HG03469 (cell line): ENCODE results near the gene RGL3.
"Not testable (repeated sequence)": the region's sequence is repeated elsewhere in the genome, so short reads cannot be mapped to it uniquely, and the experiment has no call there.

Experiments
- ATAC-seq: cut with Tn5 transposase; IDR thresholded peaks from one replicate; pipeline ENCODE4 v1.9.1; 2021; ENCODE audit warnings: mild to moderate bottlenecking, moderate library complexity, moderate number of reproducible peaks; ENCODE audit not compliant: unreplicated experiment

The RGL3 gene

DNA sequence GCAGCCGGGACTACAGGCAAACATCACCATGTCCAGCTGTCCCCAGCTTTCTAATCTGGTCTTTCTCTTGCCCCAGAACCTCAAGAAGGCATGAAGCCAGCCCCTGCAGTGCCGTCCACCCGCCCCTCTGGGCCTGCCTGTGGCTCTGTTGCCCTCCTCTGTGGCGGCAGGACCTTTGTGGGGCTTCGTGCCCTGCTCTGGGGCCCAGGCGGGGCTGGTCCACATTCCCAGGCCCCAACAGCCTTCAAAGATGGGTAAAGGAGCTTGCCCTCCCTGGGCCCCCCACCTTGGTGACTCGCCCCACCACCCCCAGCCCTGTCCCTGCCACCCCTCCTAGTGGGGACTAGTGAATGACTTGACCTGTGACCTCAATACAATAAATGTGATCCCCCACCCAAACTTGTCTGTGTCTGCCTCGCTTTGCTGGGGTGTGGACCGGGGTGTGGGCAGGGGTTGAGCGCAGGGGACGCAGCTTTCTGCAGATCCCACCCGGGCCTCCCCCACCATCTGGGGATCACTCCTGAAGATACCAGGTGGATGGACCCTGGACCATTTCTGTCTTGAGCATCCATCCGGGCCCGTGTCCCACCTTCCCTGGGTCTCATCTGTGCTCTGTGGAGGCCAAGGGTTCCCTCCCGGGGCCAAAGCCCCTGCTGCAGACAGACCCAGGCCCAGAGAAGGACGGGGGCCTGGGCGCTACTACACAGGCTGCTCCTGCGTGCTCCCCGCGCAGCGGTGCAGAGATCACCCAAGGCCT is 31.6 kb upstream of the RGL3 start:
- no peak for ATAC-seq

DNA sequence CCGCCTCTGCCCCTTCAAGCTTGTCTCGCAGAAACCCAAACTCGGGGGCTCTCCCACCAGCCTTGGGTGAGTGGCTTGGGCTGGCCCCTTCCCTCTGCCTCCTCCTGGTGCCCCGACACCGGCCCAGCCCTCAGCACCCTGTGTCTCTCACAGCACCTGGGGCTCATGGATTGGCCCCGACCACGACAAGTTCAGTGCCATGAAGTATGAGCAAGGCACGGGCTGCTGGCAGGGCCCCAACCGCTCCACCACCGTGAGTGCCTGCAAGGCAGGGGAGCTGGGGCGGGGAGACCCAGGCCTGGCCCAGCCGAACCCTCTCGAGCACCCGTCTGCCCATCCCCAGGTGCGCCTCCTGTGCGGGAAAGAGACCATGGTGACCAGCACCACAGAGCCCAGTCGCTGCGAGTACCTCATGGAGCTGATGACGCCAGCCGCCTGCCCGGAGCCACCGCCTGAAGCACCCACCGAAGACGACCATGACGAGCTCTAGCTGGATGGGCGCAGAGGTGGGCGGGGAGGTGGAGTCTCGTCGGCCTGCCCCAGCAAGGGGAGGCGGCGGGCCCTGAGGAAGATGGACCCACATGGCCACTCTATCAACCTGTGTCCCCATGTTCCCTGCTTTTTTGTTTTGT is 29.9 kb upstream of the RGL3 start:
- no peak for ATAC-seq

DNA sequence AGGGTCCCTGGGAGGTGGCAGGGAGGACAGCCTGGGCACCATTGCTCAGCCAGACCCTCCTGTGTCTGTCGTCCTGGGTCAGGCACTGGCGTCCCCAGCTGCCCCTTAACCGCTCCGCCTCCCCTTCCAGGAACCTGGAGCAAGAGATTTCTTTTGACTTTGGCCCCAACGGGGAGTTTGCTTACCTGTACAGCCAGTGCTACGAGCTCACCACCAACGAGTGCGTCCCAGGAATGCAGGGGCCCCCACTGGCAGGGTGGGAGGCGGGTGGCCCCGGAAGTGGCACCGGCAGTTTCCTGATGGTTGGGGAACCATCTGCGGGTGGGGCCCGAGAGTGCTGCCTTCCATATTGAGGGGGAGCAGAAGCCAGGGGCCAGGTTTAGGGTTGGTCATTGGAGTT is 29.3 kb upstream of the RGL3 start:
- ATAC-seq = no peak

DNA sequence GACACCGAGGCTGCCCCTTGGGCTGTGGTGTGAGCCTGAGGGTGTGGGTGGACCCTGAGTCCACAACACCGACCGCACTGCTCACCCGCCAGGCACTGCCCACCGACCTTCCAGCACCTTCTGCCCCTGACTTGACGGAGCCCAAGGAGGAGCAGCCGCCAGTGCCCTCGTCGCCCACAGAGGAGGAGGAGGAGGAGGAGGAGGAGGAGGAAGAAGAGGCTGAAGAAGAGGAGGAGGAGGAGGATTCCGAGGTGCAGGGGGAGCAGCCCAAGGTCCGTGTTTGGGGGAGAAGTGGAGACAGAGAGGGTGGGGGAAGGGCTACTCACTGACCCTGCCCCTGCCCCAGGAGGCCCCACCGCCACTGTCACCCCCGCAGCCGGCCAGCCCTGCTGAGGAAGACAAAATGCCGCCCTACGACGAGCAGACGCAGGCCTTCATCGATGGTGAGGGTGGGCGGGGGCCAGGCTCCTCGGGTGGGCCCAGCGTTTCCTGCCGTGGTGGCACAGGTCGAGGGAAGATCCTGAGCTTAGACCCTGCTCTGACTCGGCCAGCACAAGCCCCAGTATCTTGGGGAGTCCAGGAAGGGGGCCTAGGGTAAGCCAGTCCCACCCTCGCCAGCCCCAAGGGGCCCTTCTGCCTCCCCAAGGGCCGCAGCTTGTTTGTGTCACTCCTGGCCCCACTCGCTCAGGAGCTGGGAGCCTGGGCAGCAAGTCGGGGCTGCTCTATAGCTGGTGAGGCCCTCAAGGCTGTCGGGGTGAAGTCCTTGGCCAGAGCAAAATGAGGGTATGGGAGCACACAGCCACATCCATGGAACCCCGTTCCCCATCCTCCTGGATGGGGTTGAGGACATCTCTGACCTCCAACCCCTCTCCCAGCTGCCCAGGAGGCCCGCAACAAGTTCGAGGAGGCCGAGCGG is 28.5 kb upstream of the RGL3 start:
- no peak for ATAC-seq

DNA sequence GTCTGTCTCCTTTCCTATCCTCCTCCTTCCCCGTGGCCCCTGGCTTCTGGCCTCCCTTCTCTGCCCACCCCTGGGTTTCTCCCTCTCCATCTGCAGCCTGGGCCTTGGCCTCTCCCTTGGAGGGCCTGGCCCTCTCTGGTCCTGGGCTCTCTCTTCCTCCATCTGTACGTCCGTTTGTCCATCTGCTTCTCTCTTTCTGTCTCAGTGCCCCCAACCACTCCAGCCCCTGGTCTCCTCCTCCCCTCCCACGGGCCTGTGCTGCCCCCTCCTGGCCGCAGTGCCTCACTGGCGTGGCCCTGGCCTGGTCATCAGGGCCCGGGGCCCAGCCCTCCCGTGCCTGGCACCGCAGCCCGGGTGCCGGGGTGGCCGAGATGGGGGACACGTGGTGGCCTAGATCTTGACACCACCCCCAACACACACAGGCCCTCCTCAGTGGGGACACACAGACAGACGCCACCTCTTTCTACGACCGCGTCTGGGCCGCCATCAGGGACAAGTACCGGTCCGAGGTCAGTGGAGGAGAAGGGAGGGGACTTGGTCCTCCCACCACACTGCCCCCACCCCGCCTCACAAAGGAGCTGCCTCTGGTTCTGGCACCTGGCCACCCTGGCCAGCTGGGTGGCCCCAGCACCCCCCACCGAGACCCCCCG is 27.7 kb upstream of the RGL3 start:
- ATAC-seq = no peak

DNA sequence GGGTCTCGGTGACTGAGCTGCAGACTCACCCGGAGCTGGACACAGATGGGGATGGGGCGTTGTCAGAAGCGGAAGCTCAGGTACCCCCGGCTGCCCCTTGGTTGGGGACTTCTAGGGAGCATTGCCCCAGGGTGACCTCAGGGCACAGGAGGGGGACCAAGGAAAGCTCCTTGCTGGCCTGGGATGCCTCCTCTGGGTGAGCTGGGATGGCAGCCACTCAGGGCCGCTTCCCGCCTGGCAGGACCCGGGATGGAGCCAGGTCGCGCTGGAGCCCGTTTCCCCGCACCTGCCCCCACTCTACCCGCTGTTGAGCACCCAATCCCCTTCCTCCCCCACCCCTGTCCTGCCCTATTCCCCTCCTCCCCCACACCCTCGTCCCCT is 27.1 kb upstream of the RGL3 start:
- no peak for ATAC-seq

DNA sequence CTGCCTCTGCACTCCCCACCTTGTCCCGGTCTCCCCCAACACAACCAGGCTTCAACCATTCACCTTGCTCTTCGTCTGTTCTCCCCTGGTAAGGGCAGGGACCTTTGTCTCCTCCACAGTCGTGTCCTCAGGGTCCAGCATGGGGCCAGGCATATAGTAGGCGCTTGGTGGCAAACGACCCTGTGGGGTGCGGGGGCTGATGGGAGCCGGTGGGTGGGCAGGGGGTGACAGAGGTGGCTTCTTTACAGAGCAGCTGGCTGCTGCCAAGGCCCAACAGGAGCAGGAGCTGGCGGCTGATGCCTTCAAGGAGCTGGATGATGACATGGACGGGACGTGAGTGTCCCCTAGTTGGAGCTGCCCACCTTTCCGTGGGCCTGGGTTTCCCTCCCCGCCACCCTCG is 26.0 kb upstream of the RGL3 start:
- ATAC-seq = no peak

DNA sequence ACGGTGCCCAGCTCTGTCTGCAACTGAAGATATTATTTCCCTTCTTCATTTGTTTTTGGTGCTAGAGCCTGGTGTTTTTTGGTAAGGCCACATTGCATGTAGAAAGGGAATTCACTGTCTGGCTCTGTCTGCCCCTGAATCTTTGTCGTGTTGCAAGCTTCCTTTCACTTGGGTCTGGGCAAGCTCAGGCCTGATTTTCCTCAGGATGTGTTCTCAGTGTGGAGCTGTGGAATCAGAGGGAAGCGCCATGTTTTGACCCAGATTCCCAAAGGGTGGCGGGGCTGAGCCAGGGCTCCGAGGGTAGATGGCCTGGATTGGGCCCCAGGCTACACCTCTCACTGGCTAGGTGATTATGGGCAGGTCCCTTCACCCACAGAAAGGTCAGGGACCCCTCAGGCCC is 24.9 kb upstream of the RGL3 start:
- no peak for ATAC-seq

DNA sequence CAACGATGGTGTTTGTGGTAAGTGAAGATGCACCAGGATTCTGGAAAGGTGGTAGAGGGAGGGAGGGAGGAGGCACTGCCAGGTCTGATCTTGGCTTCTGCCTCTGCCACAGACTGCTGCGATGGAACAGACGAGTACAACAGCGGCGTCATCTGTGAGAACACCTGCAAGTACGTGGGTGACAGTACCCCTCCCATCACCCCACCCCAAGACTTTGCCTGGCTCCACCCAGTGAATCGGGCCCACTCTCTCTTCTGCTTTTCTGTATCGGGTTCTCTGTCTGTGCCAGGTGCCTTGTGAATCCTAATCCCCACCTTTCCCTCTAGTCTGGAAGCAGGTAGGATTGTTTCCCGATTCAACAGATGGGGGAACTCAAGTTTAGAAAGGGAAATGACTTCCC is 18.8 kb upstream of the RGL3 start:
- ATAC-seq = no peak

DNA sequence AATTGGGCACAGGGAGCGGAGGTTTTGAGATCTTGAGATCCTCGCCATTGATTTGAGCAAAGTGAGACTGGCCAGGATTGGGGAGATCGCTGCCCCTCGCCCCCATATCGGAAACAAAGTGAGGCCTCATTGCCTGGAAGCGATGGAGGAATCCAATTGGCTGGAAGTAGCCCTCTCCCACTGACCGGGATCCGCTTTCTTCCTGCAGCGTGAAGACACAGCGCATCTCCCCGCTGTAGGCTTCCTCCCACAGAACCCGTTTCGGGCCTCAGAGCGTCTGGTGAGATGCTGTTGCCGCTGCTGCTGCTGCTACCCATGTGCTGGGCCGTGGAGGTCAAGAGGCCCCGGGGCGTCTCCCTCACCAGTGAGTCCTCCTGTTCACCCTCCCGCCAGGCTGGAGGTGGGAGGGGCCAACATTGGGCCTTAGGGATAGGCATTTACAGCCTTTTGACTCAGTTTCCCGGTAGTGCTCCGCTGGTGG is 16.8 kb upstream of the RGL3 start:
- ATAC-seq = no peak

DNA sequence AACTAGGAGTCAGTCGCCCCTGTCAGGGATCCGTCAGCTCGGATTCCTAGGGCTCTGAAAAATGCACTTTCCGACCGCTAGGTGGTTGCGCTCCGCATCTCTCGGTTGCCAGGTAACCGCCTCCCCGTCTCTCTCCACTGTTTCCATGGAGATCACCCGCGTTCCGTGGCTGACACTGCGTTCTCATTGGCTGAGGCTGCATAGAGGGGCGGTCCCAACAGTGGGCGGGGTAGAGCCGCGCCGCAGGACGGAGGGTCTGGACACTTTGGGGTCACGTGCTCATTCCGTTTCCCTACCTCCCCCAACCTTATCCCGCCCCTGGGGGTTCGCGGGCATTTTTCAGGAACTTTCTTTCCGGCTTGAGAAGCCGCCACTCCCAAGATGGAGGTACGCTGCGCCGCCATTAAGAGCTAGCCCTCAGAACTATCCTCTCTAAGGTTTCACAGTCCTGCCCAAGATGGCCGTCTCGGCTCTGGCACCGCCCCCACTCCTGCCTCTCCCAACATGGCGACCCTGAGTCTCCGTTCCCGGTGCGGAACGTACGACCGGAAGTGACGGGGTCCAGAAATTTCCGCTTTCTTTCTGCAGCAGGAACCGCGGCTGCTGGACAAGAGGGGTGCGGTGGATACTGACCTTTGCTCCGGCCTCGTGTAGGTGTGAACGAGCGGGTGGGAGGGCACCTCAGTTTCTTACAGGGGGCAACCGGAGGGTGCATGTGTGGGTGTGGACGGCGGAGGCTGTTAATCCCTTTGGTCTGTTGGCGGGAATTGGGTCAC is 16.1 kb upstream of the RGL3 start, which contains the start of the genes ODAD3 and PRKCSH:
ODAD3 (minus strand) TSS at position 65 of the 776 bp plus-strand sequence. CDS start 105 bp downstream, outside the sequence.
PRKCSH (plus strand) TSS at position 579 of the 776 bp plus-strand sequence. CDS start 483 bp downstream, outside the sequence.
- ATAC-seq = peak; percentile 76

DNA sequence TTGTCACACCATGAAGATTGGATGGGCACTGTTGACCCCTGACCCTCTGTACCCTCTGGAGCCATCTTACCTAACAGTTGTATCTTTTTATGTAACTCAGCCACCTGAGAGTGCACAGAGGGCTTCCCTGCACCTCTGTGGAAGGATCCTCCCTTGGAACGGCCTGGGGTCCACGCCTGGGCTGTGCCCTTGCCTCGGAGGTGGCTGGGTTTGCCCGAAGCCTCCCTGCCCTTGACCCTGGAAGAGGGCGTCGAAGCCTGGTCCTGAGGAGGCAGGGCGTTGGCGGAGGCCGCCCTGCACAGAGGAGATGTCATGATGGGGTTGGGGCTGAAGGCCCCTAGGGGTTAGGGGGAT is 15.6 kb upstream of the RGL3 start:
- ATAC-seq = no peak

DNA sequence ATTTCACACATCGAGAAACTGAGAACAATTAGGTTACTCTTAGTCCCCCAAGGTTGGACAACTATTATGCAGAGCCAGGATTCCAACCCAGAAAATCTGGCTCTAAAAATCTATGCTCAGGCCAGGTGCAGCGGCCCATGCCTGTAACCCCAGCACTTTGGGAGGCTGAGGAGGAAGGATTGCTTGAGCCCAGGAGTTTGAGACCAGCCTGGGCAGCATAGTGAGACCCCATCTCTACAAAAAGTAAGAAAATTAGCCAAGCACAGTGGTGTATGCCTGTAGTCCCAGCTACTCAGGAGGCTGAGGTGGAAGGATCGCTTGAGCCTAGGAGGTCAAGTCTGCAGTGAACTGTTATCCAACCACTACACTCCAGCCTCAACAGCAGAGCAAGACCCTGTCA is 14.4 kb upstream of the RGL3 start:
- not testable (repeated sequence) for ATAC-seq

DNA sequence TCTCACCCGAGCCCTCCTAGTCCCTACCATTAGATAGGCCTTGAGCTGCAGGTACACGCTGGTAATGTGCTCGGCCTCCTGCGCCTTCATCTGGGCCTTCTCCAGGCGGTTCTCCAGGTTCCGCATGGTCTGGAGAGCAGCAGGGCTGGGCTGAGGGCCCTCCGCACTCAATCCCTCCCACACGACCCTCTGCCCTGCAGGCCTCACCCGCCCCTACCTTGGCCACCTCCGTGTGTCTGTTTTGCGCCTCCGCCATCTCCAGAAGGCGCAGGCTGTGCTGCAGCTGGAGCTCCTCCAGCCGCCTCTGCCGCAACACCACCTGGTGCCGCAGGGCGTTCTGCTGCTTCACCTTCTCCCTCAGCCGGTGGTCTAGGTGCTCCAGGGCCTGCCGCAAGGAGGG is 7.5 kb upstream of the RGL3 start:
- ATAC-seq = no peak

DNA sequence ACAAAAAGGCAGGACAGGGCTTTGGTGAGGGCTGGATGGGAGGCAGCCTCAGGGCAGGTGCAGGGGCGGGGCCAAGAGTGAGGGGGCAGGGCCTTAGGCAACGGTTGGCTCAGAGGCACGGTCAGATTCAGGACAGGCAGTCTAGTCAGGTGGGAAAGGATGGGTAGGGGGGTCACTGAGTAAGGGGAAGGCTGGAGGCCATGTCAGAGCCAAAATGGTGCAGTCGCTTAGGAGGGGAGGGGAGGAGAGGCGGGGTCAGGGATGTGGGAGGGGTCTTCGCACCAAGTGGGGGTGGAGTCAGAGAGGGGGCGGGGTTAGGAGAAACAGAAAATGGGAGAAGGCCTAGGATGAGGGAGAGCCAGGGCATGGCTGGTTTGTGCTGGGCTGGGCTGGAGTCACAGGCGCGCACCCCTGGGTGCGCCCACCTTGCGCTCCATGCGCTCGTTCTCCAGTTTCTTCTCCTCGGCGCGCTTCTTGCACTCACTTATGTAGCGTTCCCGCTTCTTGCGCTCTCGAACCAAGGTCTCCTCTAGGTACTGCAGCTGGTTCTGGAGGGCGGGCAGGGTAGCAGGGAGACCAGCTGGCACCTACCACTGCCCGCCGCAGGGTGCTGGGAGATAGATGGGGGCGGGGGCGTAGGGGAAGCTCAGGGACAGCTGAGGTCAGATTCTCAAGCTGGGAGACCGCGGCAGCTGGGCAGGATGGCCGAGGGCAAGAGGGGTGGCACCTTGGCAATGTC is 6.8 kb upstream of the RGL3 start:
- no peak for ATAC-seq

DNA sequence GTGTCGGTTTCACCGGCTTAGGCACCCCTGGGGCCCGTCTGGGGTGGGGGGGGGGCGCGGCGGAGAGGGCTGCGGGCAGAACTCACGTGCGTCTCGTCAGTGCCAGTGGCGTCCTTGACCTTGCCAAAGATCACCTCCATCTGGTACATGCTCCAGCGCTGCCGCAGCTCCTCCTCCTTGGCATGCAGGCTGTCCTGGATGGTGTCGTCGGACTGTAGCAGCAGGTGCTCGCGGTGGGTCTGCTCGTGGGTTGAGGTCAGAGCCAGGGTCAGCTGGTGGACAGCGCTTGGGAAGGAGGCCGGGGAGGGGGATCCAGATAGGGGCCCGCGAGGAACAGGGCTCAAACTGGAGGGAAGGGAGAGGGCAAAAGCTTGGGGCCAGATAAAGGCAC is 4.7 kb upstream of the RGL3 start:
- ATAC-seq = no peak

DNA sequence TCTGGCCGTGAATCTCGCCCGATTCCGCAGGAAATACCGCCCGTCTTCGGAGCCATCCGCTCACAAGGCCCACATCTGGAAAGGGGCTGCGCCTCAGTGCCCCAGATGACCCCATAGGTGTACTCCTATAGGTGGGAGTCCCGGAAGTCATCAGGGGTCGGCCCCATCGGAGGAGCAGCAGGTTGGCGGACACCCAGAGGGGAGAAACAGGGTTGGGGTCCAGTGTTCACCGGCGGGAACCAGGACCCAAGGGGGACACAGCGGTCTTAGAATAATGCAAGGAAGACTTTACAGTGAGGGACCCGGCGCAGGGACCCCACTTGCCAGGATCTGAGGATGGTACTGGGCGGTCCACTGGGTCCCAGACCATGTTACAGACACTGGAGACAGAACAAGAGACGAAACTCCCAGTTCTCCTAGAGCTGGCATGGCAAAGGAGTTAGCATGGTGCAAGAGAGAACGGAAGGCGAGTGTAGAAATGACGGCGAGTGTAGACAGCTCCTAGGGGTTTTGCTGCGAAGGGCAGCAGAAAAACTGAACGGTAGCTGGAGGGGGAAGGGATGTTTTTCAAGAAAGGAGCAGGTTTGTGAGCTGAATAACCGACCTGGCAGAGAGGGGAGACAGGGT is 4.2 kb upstream of the RGL3 start:
- no peak for ATAC-seq

DNA sequence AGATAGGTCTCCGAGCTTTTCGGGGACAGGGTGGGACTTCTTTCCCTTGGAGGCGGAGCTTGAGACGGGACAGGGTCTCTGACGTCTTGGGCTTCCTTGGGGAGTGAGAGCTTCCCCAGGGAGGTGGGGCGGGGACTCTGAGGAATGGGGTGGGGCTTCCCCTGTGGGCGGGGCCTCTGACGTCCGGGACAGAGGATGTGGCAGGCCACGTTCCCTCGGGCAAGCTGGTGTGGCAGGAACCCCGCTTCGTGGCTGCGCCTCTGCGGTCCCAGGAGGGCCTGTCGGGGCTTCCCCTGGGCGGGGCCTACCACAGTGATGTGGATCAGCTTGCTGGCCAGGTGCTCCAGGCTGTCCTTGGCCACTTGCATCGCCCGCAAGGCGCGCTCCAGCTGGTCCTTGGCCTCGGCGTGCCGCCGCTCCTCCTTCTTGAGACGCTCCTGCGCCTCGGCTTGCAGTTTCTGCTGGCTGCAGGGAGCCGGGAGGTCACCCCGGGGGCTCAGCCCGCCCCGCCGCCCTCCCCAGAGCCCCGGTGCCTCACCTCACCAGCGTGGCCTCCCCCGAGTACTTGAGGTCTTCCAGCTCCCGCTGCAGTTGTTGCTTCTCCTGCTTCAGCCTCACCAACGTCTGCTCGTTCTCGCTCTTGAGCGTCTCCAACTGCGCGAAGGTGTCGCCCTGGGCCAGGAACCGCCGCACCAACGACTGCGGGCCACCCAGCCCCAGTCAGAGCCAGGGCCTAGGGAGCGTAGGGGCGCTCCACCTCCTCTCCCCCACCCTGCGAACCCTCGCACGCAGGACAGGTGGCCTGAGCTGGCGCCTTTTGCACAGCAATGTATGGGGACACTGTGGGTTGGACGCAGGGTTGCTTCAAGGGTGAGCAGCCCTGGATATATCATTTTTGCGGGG is 3.3 kb upstream of the RGL3 start:
- ATAC-seq = peak; percentile 49
